GM11168 (cell line): ENCODE results near the gene SLC34A2.
"Not testable (repeated sequence)": the region's sequence is repeated elsewhere in the genome, so short reads cannot be mapped to it uniquely, and the experiment has no call there.

Source experiments
- in situ Hi-C: fragments of 300-500 bp; cut with MboI; formaldehyde crosslinking; loops from one replicate; pipeline ENCODE4 v1.12.0; 2022; ENCODE audit warnings: low sequenced_read_pairs; ENCODE audit not compliant: unreplicated experiment

SLC34A2 gene, protein sequence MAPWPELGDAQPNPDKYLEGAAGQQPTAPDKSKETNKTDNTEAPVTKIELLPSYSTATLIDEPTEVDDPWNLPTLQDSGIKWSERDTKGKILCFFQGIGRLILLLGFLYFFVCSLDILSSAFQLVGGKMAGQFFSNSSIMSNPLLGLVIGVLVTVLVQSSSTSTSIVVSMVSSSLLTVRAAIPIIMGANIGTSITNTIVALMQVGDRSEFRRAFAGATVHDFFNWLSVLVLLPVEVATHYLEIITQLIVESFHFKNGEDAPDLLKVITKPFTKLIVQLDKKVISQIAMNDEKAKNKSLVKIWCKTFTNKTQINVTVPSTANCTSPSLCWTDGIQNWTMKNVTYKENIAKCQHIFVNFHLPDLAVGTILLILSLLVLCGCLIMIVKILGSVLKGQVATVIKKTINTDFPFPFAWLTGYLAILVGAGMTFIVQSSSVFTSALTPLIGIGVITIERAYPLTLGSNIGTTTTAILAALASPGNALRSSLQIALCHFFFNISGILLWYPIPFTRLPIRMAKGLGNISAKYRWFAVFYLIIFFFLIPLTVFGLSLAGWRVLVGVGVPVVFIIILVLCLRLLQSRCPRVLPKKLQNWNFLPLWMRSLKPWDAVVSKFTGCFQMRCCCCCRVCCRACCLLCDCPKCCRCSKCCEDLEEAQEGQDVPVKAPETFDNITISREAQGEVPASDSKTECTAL

DNA sequence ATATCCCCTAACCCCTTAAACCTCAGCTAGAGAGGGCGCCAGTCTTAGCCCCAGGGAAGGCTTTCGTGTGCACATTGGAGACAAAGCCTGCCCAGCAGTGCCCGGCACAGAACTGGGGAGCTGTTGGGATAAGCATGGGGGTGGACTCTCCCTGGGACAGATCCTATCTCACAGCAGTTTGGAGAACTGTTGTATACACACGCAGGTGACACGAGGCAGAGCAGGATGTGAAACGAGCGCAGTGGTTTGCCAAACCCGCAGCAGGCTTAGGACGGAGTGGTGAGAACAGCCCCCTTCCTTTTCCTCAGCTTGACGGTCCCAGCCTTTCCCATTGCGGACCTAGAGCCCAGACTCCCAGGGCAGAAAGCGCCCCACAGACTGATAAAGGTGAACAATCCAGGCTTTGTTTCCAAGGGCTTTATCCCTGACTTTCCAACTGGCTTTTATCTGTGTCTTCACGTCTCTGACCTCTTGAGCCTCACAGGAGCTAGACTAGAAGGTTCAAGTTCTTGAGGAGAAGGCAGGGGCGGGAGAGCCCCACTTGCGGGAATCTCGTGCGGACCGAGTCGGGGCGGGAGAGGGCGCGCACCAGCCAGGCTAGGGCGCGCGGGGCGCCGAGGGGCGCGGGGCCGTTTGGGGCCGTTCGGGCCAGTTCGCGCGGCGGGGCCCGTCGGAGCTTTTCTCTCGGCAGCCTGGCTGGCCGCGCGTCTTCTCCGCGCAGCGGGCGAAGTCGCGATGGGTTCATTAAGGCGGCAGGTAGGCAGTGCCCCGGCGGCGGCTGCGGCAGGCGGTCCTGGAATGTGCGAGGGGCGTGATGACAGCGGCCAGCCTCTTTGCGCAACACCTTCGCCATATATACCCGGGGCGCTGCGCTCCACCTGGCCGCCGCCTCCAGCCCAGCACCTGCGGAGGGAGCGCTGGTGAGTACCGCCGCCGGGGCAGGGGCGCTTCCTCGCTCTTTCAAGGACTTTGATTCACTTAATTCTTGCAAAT lies at the start of gene SLC34A2:
Gene SLC34A2 (plus strand): TSS at position 881 of the 993 bp plus-strand sequence. CDS start 6,650 bp downstream, outside the sequence.
- in situ Hi-C loops = no loop called here

GRCh38 chr4:25608644-25609043 lies 47.0 kb upstream of the SLC34A2 start:
- in situ Hi-C loops = no loop called here

- in situ Hi-C loops = no loop called here
Observed at GRCh38 chr4:25609976-25610375, 45.7 kb upstream of the SLC34A2 start.

DNA sequence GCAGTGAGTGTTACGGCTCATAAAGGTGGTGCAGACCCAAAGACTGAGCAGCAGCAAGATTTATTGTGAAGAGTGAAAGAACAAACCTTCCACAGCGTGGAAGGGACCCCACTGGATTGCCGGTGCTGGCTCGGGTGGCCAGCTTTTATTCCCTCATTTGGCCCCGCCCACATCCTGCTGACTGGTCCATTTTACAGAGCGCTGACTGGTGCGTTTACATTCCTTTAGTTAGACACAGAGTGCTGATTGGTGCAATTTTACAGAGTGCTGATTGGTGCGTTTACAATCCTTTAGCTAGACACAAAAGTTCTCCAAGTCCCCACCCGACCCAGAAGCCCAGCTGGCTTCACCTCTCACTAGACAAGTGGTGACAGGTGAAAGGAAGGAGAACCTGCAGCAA lies 42.0 kb upstream of the SLC34A2 start:
- in situ Hi-C loops = not testable (repeated sequence)

GRCh38 chr4:25614807-25615206 lies 40.8 kb upstream of the SLC34A2 start:
- in situ Hi-C loops = no loop called here

GRCh38 chr4:25621027-25621930 lies 34.4 kb upstream of the SLC34A2 start:
- in situ Hi-C loops = no loop called here

DNA sequence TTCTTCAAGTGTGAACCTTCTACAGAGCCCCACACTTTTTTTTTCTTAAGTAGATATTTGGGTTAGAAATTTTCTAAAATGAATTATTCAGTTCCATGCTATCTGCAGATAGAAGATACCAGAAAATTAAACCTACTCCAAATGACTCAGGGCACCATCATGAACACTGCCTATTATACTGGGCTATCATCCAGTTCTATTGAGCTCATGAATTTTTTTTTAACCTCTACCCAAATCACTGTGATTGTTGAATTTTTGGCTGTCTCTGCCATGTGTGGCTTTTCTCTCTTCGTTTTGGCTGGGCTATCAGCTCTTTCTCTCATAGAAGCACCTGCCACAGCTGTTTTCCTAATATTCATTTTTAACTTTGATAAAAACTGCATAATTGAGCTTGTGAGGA lies 31.0 kb upstream of the SLC34A2 start:
- in situ Hi-C loops = no loop called here

- in situ Hi-C loops = no loop called here
Observed at GRCh38 chr4:25628451-25628850, 27.2 kb upstream of the SLC34A2 start.

GRCh38 chr4:25632135-25632534 lies 23.5 kb upstream of the SLC34A2 start:
- in situ Hi-C loops = no loop called here

GRCh38 chr4:25633541-25633940 lies 22.1 kb upstream of the SLC34A2 start:
- in situ Hi-C loops = no loop called here

- in situ Hi-C loops = no loop called here
Observed at GRCh38 chr4:25635501-25635900, 20.1 kb upstream of the SLC34A2 start.

DNA sequence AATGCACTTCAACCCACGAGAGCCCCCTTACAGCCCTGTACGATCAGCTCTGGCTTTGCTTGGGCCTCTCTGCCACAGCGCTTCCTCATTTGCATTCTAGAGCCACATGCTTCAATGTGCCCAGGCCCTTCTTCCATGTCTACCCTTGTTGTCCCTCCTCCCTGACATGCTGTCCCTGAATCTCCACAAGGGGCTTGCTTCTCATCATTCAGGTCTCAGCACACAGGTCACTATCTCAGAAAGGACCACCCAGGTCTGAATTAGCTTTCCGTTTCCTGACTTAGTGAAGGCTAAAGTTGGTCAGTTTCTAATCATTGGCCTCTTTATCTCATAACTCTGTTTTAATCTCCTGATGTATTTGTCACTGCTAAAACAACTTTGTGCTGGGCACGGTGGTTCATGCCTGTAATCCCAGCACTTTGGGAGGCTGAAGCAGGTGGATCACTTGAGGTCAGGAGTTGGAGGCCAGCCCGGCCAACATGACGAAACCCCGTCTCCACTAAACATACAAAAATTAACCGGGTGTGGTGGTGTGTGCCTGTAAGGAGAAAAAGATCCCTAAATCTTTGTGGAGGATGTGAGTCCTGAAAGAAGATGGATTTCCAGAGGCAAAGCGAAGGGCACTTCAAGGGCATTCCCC lies 17.9 kb upstream of the SLC34A2 start:
- in situ Hi-C loops = no loop called here

GRCh38 chr4:25638221-25638601 lies 17.4 kb upstream of the SLC34A2 start:
- in situ Hi-C loops = no loop called here

GRCh38 chr4:25638806-25639205 lies 16.8 kb upstream of the SLC34A2 start:
- in situ Hi-C loops = no loop called here

DNA sequence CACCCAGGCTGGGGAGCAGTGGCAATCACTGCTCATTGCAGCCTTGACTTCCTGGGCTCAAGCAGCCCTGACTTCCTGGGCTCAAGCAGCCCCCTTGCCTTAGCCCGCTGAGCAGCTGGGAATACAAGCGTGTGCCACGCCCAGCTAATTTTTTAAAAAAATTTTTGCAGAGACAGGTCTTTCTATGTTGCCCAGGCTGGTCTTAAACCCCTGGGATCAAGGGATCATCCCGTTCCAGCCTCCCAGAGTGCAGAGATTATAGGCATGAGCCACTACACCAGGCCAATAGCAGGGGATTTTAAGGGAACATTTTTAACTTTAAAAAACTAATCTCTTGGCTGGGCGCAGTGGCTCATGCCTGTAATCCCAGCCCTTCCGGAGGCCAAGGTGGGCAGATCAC lies 5.3 kb upstream of the SLC34A2 start:
- in situ Hi-C loops = no loop called here

DNA sequence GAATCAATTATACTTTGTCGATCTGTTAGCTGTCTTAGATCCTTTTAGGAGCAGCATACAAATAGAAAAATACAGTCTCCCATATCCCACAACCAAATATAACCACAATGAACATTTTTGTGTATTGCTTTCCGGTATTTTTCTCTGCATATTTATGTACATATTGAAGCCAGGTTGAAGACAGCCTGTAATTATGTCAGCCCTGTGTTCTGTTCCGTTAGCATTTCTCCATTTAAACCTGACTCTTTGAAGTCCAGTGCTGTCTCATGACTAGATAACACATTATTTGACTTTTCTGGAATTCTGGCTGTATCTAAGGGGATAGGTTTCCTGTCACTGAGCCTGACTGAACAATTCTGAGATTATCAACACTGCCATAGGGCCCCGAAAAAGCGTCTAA lies 4.0 kb upstream of the SLC34A2 start:
- in situ Hi-C loops = no loop called here

- in situ Hi-C loops = no loop called here
Observed at GRCh38 chr4:25654031-25654970, 1.4 kb upstream of the SLC34A2 start.

- in situ Hi-C loops = no loop called here
Observed at GRCh38 chr4:25656031-25656430, 380 bp downstream of the SLC34A2 start.
